ENCODE data around the gene ANTKMT. TPM values are rescaled to one million over a fixed set of nuclear protein-coding genes. Genes with fewer than 3 reads are reported as not detected.

The ANTKMT gene
- total and polyA plus RNA-seq, 2 of the 8 experiments (the other 6 are each of a cell fraction or from before 2014, with no cell fraction given), result 26.5 to 26.6 TPM

GRCh38 chr16:752007-752312 lies 31.0 kb downstream of the ANTKMT start:
- CTCF ChIA-PET (ENCODE audit: partially characterized antibody), result interaction anchor here (0.6 to 35.8 kb wide), 7 partner anchors 9 to 36 kb away, joined by 3 to 977 read pairs (median 4); partner anchors contain the start of genes ANTKMT, CCDC78, CHTF18 and CIAO3
- no peak overlapping the region for H3K4me3 ChIP-seq (ENCODE audit: extremely low read depth in 1 of 4, insufficient read depth in 2 of 4, low read depth in 3 of 4, low read length in 4 of 4)
- no peak overlapping the region for H4K8ac ChIP-seq (ENCODE audit: extremely low read depth, insufficient read depth, low read length)
- POLR2A ChIA-PET (ENCODE audit: partially characterized antibody), result interaction anchor here (0.8 to 2.2 kb wide), 5 partner anchors 10 to 44 kb away, joined by 3 to 8 read pairs (median 4); partner anchors contain the start of genes CIAO3 and MSLN
- H3K4me1 ChIP-seq (replicated peaks in 1 of 4; ENCODE audit: control insufficient read depth in 3 of 4, insufficient read depth in 4 of 4, low read length in 3 of 4), result peaks cover 3 to 12% (median 5%) of the 10 kb centered on the region in 4 experiments; a peak in 5 of 7 replicates
- H4K91ac ChIP-seq (replicated peaks; ENCODE audit: insufficient read length, low read length), result no peak overlapping the region
- H3K23me2 ChIP-seq (ENCODE audit: low read depth, low read length), result no peaks in the 10 kb centered on the region
- no peaks in the 10 kb centered on the region for H3K27me3 ChIP-seq (replicated peaks in 1 of 4; ENCODE audit: control insufficient read depth in 3 of 4, extremely low read depth in 1 of 4, insufficient read depth in 3 of 4, low read length in 3 of 4)
- H2BK15ac ChIP-seq (ENCODE audit: low read length), result 0 out of 2 replicates have a peak overlapping the region, but pooled peaks have one; percentile 72
- H2BK120ac ChIP-seq (replicated peaks; ENCODE audit: low read depth, low read length), result no peak overlapping the region
- no peaks in the 10 kb centered on the region for H3K36me3 ChIP-seq (ENCODE audit: control insufficient read depth in 2 of 4, insufficient read depth in 4 of 4, low read length in 3 of 4)
- TF ChIP-seq GABPA (IDR thresholded peaks at IDR 0.05; ENCODE audit: borderline replicate concordance, insufficient read depth, low read length), result peak; percentile 65; the same call in 1 of the 2 replicates
- no peak for TF ChIP-seq CTCF (IDR thresholded peaks at IDR 0.05; ENCODE audit: control extremely low read depth in 1 of 3, insufficient read depth in 1 of 3, low read depth in 1 of 3, low read length in 3 of 3)
- TF ChIP-seq TAF1 (IDR thresholded peaks at IDR 0.05; ENCODE audit: low read depth, low read length), result 0 out of 2 replicates have a peak, but pooled peaks have one; percentile 29
- H2AK5ac ChIP-seq (ENCODE audit: low read depth, low read length), result no peak overlapping the region
- H3K9ac ChIP-seq (replicated peaks in 1 of 4; ENCODE audit: extremely low read depth in 1 of 4, low read depth in 3 of 4, low read length in 3 of 4), result peak overlapping the region in 1 of 4 experiments; percentile 6; a peak in 1 of 7 replicates
- DNase-seq (ENCODE audit: low read depth in 1 of 2, low spot score in 2 of 2) (no peak), FAIRE-seq (no peak)
- no peak overlapping the region for H2AFZ ChIP-seq (ENCODE audit: low read length)
- no peak overlapping the region for H3K14ac ChIP-seq (ENCODE audit: insufficient read length)
- no peaks in the 10 kb centered on the region for H3K79me2 ChIP-seq (ENCODE audit: control insufficient read depth in 1 of 2, insufficient read depth in 2 of 2, low read length in 2 of 2)
- 0 out of 2 replicates have a peak overlapping the region, but pooled peaks have one; percentile 35 for H2BK5ac ChIP-seq (ENCODE audit: low read depth, low read length)
- H2BK20ac ChIP-seq (ENCODE audit: low read length), result no peak overlapping the region
- H2BK12ac ChIP-seq (ENCODE audit: low read depth, low read length), result 0 out of 2 replicates have a peak overlapping the region, but pooled peaks have one; percentile 60
- H4K5ac ChIP-seq (ENCODE audit: insufficient read length, low read depth, low read length), result no peak overlapping the region
- H3K9me3 ChIP-seq (ENCODE audit: insufficient read depth in 2 of 2, low read depth in 1 of 2, low read length in 1 of 2), result 0 out of 4 replicates have a peak, but pooled peaks cover 0 to 3% of the 10 kb centered on the region in 2 experiments
- H3K4me2 ChIP-seq (ENCODE audit: insufficient read depth in 1 of 2, low read depth in 2 of 2, low read length in 2 of 2), result peak overlapping the region; percentile 14 to 40; a peak in 3 of 4 replicates
- no peaks in the 10 kb centered on the region for H4K20me1 ChIP-seq (replicated peaks in 1 of 2; ENCODE audit: control insufficient read depth in 1 of 2, insufficient read depth in 2 of 2, low read length in 2 of 2)
- H3K18ac ChIP-seq (ENCODE audit: extremely low read depth, low read length), result no peak overlapping the region; the same call in 1 of the 2 replicates
- H3K56ac ChIP-seq (replicated peaks; ENCODE audit: insufficient read length, low read depth, low read length), result no peak overlapping the region
- no peak overlapping the region for H3K23ac ChIP-seq (ENCODE audit: insufficient read length)
- no peaks in the 10 kb centered on the region for H3K79me1 ChIP-seq (ENCODE audit: low read depth, low read length)
- H3K27ac ChIP-seq (ENCODE audit: low read depth, low read length), result no peak overlapping the region
- 35% methylated on average over 10 of the region's 10 CpGs; no CpG with 5 or more reads in 1 of the 2 experiments for WGBS, 2 experiments (ENCODE audit: extremely low coverage in 1 of 2, insufficient coverage in 1 of 2, insufficient read length in 1 of 2, insufficient replicate concordance in 2 of 2, low coverage in 1 of 2, low lambda C conversion rate in 2 of 2, missing lambda C conversion rate in 1 of 2)
- H3K4ac ChIP-seq (replicated peaks; ENCODE audit: insufficient read length, low read depth, low read length), result no peak overlapping the region
